ENCODE results near the gene SMG5.

GRCh38 chr1:156212130-156212529 lies 70.5 kb downstream of the SMG5 start:
- TF ChIP-seq CTCF (IDR thresholded peaks at IDR 0.05) = no peak
- no peak for TF ChIP-seq POLR2A (IDR thresholded peaks at IDR 0.05)

Data from thyroid gland (tissue), 4 donors.